GM19351 (cell line): ENCODE results near the gene LPAR4.
"Not testable (repeated sequence)": the region's sequence is repeated elsewhere in the genome, so short reads cannot be mapped to it uniquely, and the experiment has no call there.

Source experiments
- ATAC-seq: cut with Tn5 transposase; IDR thresholded peaks from one replicate; pipeline ENCODE4 v1.9.1; 2021; ENCODE audit warnings: mild to moderate bottlenecking, moderate library complexity; ENCODE audit not compliant: unreplicated experiment

LPAR4 gene, protein sequence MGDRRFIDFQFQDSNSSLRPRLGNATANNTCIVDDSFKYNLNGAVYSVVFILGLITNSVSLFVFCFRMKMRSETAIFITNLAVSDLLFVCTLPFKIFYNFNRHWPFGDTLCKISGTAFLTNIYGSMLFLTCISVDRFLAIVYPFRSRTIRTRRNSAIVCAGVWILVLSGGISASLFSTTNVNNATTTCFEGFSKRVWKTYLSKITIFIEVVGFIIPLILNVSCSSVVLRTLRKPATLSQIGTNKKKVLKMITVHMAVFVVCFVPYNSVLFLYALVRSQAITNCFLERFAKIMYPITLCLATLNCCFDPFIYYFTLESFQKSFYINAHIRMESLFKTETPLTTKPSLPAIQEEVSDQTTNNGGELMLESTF

DNA sequence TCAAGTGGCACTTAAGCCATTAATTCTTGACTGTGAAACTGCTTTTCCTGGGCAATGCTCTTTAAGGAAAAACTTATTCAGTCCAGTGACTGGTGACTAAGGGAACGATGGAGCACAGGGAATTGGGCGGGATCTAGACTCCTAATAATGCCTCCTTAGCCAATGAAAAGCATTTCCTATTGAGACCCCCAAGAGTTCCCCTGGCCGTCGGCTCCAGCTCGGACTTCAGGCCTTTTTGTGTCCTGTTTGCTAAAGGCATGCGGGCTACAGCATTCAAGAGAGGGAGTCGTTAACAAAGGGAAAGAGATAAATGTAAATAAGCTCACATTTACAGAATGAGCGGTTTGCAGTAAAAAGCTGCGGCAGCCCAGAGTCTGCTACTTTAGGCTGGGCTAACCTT is at the start of gene LPAR4:
Gene LPAR4, plus strand, starts transcription at position 232 of the 400 bp plus-strand sequence. CDS start 7,150 bp downstream, outside the sequence.
- ATAC-seq = no peak

DNA sequence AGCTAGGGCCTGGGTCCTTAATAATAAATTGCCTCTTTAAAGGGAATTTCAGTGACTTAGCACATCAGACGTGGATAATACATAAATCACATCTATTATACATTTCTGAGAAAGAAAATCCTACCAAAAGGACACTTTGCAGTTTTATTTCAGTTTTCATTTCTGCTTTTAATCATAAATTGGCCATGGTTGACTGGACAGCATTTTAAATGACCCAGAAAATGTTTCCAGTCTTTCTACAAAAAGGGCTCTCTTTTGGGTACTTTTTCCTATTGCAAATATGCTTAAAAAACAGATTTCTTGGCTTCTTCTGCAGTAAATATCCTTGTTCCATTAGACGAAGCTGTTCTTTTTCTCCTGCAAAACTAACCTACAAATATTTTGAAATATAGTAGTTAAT is 41.4 kb upstream of the LPAR4 start:
- no peak for ATAC-seq

- no peak for ATAC-seq
Measured at GRCh38 chrX:78708262-78708661, 39.3 kb upstream of the LPAR4 start.

- ATAC-seq = no peak
Measured at GRCh38 chrX:78708816-78709215, 38.7 kb upstream of the LPAR4 start.

- no peak for ATAC-seq
Measured at GRCh38 chrX:78710171-78710570, 37.3 kb upstream of the LPAR4 start.

GRCh38 chrX:78712336-78712735 is 35.2 kb upstream of the LPAR4 start:
- no peak for ATAC-seq

- no peak for ATAC-seq
Measured at GRCh38 chrX:78725287-78725686, 22.2 kb upstream of the LPAR4 start.

DNA sequence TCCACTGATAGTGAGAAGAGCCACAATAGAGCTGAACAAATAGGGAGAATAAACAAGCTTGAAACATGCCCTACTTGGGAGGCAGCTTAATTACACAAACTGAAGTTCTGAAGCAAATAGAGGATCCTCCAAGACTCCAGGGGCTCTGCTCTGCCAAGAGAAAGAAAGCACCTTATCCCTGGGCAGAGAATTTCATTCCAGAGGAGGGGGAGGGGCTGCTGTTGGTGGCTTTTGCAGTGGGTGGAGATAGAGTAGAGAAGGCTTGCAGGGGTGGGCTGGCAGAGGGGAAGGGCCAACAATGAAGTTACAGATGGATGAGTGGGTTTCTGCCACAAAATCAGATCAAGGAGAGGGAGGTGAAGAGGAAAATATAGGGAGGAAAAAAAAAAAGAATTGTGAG is 1.0 kb upstream of the LPAR4 start:
- no peak for ATAC-seq

GRCh38 chrX:78747971-78748370 is 451 bp downstream of the LPAR4 start:
- ATAC-seq = no peak

DNA sequence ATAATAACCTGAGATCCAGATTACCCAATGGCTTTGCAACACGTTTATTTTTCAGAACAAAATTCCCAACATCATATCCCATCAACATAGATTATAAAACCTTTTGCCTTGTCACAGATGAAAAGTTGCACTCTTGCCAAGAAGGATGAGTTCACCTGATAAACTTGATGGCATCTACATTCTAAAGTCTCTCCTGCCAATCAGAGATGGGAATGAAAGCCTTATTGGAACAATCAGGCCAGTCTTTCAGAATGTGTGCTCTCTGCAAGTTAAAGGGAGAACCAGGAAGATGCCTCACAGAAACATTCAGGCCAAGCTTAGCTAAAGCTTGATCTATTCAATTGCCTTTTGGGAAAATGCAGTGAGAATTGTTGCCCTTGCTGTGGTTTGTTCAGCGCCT is 1.3 kb downstream of the LPAR4 start:
- ATAC-seq = no peak

DNA sequence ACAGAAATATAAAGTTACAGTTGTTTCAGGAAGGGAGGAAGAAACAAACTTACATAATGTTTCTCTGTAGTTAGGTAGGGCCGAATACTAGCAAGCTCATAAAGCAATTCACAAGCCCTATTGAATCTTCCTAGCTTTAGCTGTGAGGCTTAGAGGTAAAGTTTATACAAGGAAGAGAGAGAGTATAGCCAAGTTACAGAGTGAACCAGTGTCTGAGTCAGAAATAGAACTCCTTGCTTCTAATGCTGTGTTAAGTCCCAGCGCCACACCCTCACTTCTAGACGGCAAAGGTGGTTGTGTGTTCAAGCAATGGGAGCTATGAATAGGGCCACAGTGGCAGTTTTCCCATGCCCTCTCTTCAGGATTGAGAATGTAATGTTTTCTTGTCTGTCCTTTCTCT is 6.1 kb downstream of the LPAR4 start:
- no peak for ATAC-seq

DNA sequence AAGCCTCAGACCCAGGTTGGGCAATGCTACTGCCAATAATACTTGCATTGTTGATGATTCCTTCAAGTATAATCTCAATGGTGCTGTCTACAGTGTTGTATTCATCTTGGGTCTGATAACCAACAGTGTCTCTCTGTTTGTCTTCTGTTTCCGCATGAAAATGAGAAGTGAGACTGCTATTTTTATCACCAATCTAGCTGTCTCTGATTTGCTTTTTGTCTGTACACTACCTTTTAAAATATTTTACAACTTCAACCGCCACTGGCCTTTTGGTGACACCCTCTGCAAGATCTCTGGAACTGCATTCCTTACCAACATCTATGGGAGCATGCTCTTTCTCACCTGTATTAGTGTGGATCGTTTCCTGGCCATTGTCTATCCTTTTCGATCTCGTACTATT is 7.4 kb downstream of the LPAR4 start:
- ATAC-seq = peak; percentile 97

GRCh38 chrX:78759081-78759480 is 11.6 kb downstream of the LPAR4 start:
- no peak for ATAC-seq

DNA sequence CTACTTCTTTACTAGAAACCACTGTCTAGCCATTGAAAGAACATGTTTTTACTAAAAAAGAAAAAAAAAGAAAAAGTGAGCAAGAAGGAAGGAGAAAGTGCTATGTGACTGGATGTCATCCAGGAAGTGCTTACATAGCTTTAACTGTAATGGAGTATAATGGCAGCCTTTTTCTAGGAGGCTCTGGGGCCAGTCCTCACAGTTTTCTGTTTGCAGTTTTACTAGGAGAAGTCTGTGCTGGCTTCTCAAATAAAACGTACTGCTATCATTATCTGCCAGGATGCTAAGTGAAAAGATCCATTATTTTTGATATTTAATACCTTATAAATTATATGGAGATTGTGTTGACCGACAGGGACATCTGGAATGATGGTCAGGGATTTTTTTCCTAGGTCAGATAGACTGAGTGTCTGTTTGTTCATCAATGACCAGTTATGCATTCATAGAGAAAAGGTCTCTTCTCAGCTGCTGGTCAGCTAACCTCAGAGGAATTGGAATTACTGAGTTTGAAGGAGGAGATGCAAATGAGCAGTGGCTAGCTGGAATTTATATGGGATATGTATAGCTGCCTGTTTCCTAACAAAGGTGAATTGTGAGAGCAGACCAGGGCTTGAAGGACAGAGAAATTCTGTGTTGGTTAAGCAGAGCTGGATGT is 21.7 kb downstream of the LPAR4 start:
- no peak for ATAC-seq

DNA sequence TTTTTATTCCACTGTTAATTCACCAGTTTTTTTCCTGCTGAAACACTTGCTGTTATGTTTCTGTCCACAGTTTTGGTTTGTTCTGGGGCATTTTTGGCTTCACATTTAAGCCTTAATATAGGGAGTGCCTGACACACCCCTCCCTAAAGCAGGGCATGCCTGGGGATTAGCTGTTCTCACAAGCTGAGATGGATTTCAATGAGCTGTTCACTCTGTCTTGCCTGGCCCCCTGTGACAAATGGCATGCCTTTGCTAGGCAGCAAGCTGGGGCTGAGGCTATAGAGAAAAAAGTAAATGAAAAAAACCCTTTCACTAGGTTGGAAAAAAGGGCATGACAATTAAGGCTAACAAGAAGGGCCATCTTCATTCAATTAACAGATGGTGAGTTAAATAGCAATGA is 22.4 kb downstream of the LPAR4 start:
- no peak for ATAC-seq

- no peak for ATAC-seq
Measured at GRCh38 chrX:78796916-78797315, 49.4 kb downstream of the LPAR4 start.

DNA sequence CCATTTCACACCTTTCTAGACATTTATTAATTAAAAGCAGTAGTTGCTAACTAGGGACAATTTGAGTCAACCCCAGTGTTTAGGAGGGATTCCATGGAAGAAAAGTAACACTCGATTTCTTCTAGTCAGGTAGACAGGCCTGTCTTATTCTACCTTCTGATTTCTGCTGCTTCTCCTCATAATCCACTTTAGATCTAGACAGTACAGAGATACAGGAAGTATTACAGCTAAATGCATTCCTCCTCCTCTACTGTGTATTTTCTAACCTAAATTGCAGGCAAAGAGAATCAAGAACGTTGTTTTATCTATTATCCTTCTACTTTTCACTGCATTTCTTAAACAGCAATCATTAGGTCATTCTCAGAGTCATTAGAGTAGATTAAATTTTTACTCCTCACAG is 52.6 kb downstream of the LPAR4 start:
- no peak for ATAC-seq

DNA sequence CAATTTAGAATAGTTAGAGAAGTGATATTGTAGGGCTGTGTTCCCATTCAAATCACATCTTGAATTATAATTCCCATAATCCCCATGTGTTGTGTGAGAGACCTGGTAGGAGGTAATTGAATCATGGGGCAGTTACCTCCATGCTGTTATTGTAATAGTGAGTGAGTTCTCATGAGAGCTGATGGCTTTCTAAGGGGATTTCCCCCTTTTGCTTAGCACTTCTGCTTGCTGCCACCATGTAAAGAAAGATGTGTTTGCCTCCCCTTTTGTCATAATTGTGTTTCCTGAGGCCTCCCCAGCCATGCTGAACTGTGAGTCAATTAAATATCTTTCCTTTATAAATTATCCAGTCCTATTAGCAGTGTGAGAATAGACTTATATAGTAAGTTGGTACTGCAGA is 53.2 kb downstream of the LPAR4 start:
- no peak for ATAC-seq

DNA sequence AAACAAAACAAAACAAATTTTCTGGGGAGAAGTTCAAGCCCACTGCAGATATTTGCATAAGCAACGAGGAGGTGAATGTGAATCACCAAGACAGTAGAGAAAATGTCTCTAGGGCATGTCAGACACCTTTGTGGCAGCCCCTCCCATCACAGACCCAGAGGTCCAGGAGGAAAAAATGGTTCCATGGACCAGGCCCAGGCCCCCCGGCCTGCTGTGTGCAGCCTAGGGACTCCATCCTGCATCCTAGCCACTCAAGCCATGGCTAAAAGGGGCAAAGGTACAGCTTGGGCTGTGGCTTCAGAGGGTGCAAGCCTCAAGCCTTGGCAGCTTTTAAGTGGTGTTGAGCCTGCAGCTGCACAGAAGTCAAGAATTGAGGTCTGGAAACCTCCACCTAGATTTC is 54.0 kb downstream of the LPAR4 start:
- no peak for ATAC-seq

DNA sequence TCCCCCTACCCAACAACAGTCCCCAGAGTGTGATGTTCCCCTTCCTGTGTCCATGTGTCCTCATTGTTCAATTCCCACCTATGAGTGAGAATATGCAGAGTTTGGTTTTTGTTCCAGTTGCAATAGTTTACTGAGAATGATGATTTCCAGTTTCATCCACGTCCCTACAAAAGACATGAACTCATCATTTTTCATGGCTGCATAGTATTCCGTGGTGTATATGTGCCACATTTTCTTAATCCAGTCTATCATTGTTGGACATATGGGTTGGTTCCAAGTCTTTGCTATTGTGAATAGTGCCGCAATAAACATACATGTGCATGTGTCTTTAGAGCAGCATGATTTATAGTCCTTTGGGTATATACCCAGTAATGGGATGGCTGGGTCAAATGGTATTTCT is 55.0 kb downstream of the LPAR4 start:
- not testable (repeated sequence) for ATAC-seq
